ENCODE results near the gene SPAG16.

SPAG16 gene

DNA sequence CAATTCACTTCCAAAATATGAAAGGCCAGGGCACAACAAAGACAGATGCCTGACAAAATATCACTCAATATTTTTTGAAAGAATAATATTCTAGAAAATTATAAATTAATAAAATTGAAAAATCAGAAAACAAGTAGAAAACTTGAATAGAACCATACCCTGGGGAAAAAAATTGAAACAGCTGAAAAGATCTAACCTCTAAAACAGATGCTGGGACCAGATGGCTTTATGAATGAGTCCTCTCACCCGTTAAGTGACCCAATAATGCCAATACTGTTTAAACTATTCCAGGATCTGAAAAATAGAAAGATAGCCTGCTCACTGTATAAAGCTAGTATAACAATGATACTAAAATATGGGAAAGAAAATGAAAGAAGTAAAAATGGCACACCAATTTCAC, 804.3 kb downstream of the SPAG16 start:
- TF ChIP-seq, protein P1, sequence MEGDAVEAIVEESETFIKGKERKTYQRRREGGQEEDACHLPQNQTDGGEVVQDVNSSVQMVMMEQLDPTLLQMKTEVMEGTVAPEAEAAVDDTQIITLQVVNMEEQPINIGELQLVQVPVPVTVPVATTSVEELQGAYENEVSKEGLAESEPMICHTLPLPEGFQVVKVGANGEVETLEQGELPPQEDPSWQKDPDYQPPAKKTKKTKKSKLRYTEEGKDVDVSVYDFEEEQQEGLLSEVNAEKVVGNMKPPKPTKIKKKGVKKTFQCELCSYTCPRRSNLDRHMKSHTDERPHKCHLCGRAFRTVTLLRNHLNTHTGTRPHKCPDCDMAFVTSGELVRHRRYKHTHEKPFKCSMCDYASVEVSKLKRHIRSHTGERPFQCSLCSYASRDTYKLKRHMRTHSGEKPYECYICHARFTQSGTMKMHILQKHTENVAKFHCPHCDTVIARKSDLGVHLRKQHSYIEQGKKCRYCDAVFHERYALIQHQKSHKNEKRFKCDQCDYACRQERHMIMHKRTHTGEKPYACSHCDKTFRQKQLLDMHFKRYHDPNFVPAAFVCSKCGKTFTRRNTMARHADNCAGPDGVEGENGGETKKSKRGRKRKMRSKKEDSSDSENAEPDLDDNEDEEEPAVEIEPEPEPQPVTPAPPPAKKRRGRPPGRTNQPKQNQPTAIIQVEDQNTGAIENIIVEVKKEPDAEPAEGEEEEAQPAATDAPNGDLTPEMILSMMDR (IDR thresholded peaks at IDR 0.05; ENCODE audit: low read depth, low read length, missing control alignments): no peak
- DNase-seq (ENCODE audit: low read depth): no peak
- H3K4me3 ChIP-seq (ENCODE audit: low read depth, low read length): no peak overlapping the region
- in situ Hi-C loops (cut with HindIII; ENCODE audit: low sequenced_read_pairs): no loop called here

DNA sequence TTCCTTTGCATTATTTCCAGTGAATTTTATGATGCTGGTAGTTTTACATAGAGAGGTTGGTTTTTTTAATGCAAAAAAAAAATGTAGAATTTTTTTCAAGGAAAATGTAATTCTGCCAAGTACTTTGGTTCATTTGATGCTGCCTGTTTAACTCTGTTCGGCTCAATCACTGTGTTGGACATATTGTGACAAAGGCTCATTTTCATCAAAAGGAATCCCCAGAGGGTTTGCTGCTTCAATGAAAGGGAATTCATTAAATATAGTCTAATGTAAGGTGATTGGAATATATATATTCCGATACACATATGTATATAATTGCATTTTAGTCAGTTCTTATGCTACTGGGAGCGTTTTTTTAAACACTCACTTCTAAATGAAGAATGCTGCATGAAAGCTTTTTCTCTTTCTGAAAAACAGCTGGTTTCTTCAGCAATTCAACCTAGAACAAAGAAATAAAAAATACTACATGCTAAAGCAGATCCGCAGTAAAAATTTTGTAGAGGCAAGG, 812.0 kb downstream of the SPAG16 start:
- no peak for DNase-seq (ENCODE audit: low read depth)
- in situ Hi-C loops (cut with HindIII; ENCODE audit: low sequenced_read_pairs): no loop called here

DNA sequence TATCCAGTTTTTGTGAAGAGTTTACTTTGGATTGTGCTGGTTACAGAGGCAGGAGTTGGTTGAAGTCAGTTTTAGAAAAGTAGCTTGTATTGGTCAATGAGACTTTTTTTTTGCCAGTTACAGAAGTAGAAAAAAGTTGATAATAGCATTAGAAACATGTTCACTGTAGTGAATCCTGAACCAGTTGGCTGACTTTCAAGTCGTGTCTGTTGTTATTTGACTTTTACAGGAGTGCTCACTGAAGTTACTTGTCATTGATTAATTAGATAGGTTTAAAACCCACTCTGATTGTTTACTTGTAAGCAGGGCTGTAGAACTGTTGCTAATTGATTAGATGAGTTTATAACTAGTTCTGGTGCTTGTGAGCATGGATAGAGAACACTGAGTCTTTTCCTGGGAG, 814.5 kb downstream of the SPAG16 start:
- in situ Hi-C loops (cut with HindIII; ENCODE audit: low sequenced_read_pairs): no loop called here
- TF ChIP-seq, protein P1 (IDR thresholded peaks at IDR 0.05; ENCODE audit: low read depth, low read length, missing control alignments): no peak

More for the DNA sequence above, 812.0 kb downstream of the SPAG16 start:
- TF ChIP-seq, protein P1 (IDR thresholded peaks at IDR 0.05; ENCODE audit: low read depth, low read length, missing control alignments): no peak
- H3K4me3 ChIP-seq (ENCODE audit: low read depth, low read length): no peak overlapping the region

DNA sequence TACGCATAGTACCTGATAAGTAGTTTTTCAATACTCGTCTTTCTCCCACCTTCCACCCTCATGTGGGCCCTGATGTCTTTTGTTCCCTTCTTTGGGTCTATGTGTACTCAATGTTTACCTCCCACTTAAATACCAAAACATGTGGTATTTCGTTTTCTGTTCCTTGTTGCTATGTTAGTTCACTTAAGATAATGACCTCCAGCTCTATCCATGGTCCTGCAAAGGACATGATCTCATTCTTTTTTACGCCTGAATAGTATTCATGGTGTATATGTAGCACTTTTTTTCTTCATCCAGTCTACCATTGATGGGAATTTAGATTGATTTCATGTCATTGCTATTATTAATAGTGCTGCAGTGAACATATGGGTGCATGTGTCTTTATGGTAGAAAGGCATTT, 816.2 kb downstream of the SPAG16 start:
- no peak for DNase-seq (ENCODE audit: low read depth)
- in situ Hi-C loops (cut with HindIII; ENCODE audit: low sequenced_read_pairs): no loop called here
- TF ChIP-seq, protein P1 (IDR thresholded peaks at IDR 0.05; ENCODE audit: low read depth, low read length, missing control alignments): no peak
- no peak overlapping the region for H3K4me3 ChIP-seq (ENCODE audit: low read depth, low read length)

More for the DNA sequence above, 814.5 kb downstream of the SPAG16 start:
- no peak overlapping the region for H3K4me3 ChIP-seq (ENCODE audit: low read depth, low read length)
- DNase-seq (ENCODE audit: low read depth): no peak

DNA sequence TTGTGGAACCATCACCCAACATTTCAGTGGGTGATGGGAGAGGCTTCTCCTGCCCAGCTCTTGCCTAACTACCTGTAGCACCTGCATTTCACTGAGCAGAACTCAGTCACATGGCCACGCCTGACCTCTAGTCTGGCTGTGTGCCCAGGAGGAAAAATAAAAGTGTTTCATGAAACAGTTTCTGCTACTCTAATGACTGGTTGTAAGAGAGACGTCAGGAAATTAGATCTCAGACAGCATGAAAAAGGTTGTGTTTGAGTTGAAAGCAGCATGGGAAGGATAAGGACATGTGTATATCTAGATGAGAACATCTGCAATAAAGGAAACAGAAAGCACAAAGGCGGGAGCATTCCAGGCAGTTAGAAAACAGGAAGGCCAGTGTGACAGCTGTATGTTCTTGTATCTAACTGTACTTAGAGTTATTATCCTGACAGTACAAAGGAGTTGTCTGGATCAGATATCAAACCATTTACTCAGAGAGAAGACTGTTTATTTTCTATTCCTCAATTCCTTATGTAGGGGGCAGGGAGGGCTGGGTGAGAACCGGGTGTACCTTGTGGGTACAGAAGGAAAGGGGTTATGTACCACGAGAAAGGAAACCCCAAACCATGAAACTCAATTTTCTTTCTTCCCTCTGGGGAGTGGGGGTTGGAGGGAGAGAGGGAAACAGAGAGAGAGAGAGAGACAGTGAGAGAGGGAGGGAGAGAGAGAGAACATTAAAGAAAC, 819.2 kb downstream of the SPAG16 start:
- TF ChIP-seq, protein P1 (IDR thresholded peaks at IDR 0.05; ENCODE audit: low read depth, low read length, missing control alignments): no peak
- no peak for DNase-seq (ENCODE audit: low read depth)
- in situ Hi-C loops (cut with HindIII; ENCODE audit: low sequenced_read_pairs): no loop called here
- no peak overlapping the region for H3K4me3 ChIP-seq (ENCODE audit: low read depth, low read length)

DNA sequence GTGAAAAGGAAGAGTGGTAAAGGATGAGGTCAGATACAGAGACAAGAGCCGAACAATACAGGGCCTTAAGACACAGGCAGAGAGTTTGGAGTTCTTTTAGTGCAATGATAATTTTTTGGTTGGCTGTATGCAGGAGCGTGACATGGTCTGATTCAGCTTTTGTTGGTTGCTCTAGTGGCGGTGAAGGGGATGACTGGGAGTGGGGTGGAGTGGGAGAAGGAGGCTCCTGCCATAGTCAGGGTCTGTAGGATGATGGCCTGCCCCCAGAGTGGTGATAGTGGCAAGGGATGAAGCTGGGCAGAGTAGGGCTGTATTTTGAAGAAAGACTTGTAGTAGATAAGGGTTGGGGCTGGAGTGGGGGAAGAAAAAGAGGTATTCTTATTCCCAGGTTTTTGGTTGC, 820.0 kb downstream of the SPAG16 start:
- no peak overlapping the region for H3K4me3 ChIP-seq (ENCODE audit: low read depth, low read length)
- DNase-seq (ENCODE audit: low read depth): no peak
- in situ Hi-C loops (cut with HindIII; ENCODE audit: low sequenced_read_pairs): no loop called here
- TF ChIP-seq, protein P1 (IDR thresholded peaks at IDR 0.05; ENCODE audit: low read depth, low read length, missing control alignments): no peak

Measured in astrocyte of the cerebellum (primary cell).